ENCODE results near the gene CPD. TPM values are rescaled to one million over a fixed set of nuclear protein-coding genes. Genes with fewer than 3 reads are reported as not detected.
"Not testable (repeated sequence)": the region's sequence is repeated elsewhere in the genome, so short reads cannot be mapped to it uniquely, and the experiment has no call there.

CPD gene
- total and polyA plus RNA-seq, 8 donors, result 4.6 to 48.4 (median 32.7) TPM

- ATAC-seq (peak; percentile 4 to 54 (median 34)), FAIRE-seq (no peak), DNase-seq (peak in 2 of 6 donors; percentile 16 to 30)
- Histone ChIP-seq H3K9me3 (no peaks in the 10 kb centered on the region), H3K4me3 (no peak overlapping the region), H3K27ac (peak overlapping the region; percentile 60 to 92 (median 78)), H3K36me3 (no peaks in the 10 kb centered on the region), H3K27me3 (no peaks in the 10 kb centered on the region), H3K4me1 (peaks cover 29 to 35% (median 32%) of the 10 kb centered on the region in 3 donors)
- intact Hi-C loops (cut with DNase I), result no loop called here
- 83 to 85% methylated on average over 4 of the region's 4 CpGs for WGBS, 2 donors
- TF ChIP-seq CTCF (IDR thresholded peaks at IDR 0.05), result no peak
Observed at GRCh38 chr17:30345527-30346075, 33.1 kb upstream of the CPD start.

- Histone ChIP-seq H3K4me1 (peaks cover 29 to 35% (median 32%) of the 10 kb centered on the region in 3 donors), H3K4me3 (no peak overlapping the region), H3K27ac (peak overlapping the region in 2 of 4 donors; percentile 83 to 92), H3K36me3 (no peaks in the 10 kb centered on the region), H3K27me3 (no peaks in the 10 kb centered on the region), H3K9me3 (no peaks in the 10 kb centered on the region)
- intact Hi-C loops (cut with DNase I), result no loop called here
- FAIRE-seq, result no peak
- no peak for ATAC-seq
- DNase-seq, result no peak
- TF ChIP-seq CTCF (IDR thresholded peaks at IDR 0.05), result no peak
- WGBS, 2 donors, result 83% methylated on average over 3 of the region's 3 CpGs
Observed at GRCh38 chr17:30346221-30346795, 32.4 kb upstream of the CPD start.

GRCh38 chr17:30347488-30347887 is 31.2 kb upstream of the CPD start:
- H3K27ac ChIP-seq, result no peak overlapping the region
- intact Hi-C loops (cut with DNase I), result no loop called here
- H3K4me3 ChIP-seq, result no peak overlapping the region
- H3K27me3 ChIP-seq, result no peaks in the 10 kb centered on the region
- peaks cover 29 to 35% (median 32%) of the 10 kb centered on the region in 3 donors for H3K4me1 ChIP-seq
- DNase-seq (no peak), FAIRE-seq (no peak), ATAC-seq (no peak)
- H3K36me3 ChIP-seq, result no peaks in the 10 kb centered on the region
- no peaks in the 10 kb centered on the region for H3K9me3 ChIP-seq
- WGBS, 2 donors, result 77% methylated on average over 4 of the region's 4 CpGs
- no peak for TF ChIP-seq CTCF (IDR thresholded peaks at IDR 0.05)

- WGBS, 2 donors, result 93 to 100% methylated on average over 1 of the region's 1 CpG
- FAIRE-seq, result no peak
- intact Hi-C loops (cut with DNase I), result no loop called here
Observed at GRCh38 chr17:30349252-30349651, 29.5 kb upstream of the CPD start.

GRCh38 chr17:30351263-30351662 is 27.5 kb upstream of the CPD start:
- WGBS, 2 donors, result 90 to 92% methylated on average over 4 of the region's 4 CpGs
- FAIRE-seq; H3K4me3 ChIP-seq; H3K9me3 ChIP-seq; H3K27ac ChIP-seq; H3K4me1 ChIP-seq; H3K36me3 ChIP-seq; DNase-seq; ATAC-seq; intact Hi-C loops (cut with DNase I); H3K27me3 ChIP-seq: not testable (repeated sequence)

More at GRCh38 chr17:30349252-30349651, 29.5 kb upstream of the CPD start:
- DNase-seq, result no peak
- no peaks in the 10 kb centered on the region for H3K27me3 ChIP-seq
- H3K4me3 ChIP-seq, result no peak overlapping the region
- H3K9me3 ChIP-seq, result no peaks in the 10 kb centered on the region
- ATAC-seq, result no peak
- H3K4me1 ChIP-seq, result peaks cover 22 to 25% (median 22%) of the 10 kb centered on the region in 3 donors
- TF ChIP-seq CTCF (IDR thresholded peaks at IDR 0.05), result no peak
- H3K27ac ChIP-seq, result no peak overlapping the region
- no peaks in the 10 kb centered on the region for H3K36me3 ChIP-seq
